GM06990 (cell line): Measurements from ENCODE around the gene ARHGAP26.

Experiments used
- DNase-seq: peaks from one replicate; pipeline ENCODE4 v3.0.0-alpha.2; 2011; ENCODE audit not compliant: insufficient read length; ENCODE audit errors: extremely low read depth
- H3K27me3 ChIP-seq: replicated peaks from 2 replicates; pipeline ENCODE4 v1.6.0; 2011; ENCODE audit warnings: low read length; ENCODE audit not compliant: control insufficient read depth, insufficient read depth
- H3K36me3 ChIP-seq: 2 replicates; pipeline ENCODE4 v1.5.1; 2011; ENCODE audit warnings: low read length; ENCODE audit not compliant: control insufficient read depth, insufficient read depth
- H3K4me3 ChIP-seq: replicated peaks from 2 replicates; pipeline ENCODE4 v1.5.1; 2011; ENCODE audit warnings: low read depth, mild to moderate bottlenecking, control low read depth, low read length
- TF ChIP-seq, protein P1 (sequence below): IDR thresholded peaks from 2 replicates; pipeline ENCODE4 v1.5.1; 2011; ENCODE audit warnings: low read length, control low read depth, mild to moderate bottlenecking, inconsistent platforms; ENCODE audit not compliant: insufficient read depth, poor library complexity, severe bottlenecking

Gene ARHGAP26

DNA sequence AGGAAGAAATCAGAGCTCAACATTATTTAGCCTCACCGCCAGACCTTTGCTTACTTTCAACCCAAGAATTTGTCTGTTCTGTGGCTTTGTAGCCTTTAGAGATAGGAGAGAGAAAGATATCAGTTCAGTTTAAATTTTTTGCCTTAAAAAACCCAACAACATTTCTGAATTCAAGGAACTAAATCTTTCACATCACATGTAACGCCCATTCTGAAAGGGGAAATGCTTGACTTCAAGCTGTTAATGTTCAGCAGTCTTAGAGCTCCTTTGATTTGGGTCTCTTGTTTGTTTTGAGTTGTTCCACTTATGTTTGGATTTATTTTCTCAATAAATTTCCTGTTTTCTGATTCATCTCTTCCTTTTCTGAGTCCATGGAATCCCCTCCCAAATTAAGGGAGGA lies 294.5 kb downstream of the ARHGAP26 start:
- no peak overlapping the region for H3K4me3 ChIP-seq
- TF ChIP-seq, protein P1, sequence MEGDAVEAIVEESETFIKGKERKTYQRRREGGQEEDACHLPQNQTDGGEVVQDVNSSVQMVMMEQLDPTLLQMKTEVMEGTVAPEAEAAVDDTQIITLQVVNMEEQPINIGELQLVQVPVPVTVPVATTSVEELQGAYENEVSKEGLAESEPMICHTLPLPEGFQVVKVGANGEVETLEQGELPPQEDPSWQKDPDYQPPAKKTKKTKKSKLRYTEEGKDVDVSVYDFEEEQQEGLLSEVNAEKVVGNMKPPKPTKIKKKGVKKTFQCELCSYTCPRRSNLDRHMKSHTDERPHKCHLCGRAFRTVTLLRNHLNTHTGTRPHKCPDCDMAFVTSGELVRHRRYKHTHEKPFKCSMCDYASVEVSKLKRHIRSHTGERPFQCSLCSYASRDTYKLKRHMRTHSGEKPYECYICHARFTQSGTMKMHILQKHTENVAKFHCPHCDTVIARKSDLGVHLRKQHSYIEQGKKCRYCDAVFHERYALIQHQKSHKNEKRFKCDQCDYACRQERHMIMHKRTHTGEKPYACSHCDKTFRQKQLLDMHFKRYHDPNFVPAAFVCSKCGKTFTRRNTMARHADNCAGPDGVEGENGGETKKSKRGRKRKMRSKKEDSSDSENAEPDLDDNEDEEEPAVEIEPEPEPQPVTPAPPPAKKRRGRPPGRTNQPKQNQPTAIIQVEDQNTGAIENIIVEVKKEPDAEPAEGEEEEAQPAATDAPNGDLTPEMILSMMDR, result no peak
- no peak for DNase-seq
- no peaks in the 10 kb centered on the region for H3K27me3 ChIP-seq
- H3K36me3 ChIP-seq, result peaks cover 3% of the 10 kb centered on the region

DNA sequence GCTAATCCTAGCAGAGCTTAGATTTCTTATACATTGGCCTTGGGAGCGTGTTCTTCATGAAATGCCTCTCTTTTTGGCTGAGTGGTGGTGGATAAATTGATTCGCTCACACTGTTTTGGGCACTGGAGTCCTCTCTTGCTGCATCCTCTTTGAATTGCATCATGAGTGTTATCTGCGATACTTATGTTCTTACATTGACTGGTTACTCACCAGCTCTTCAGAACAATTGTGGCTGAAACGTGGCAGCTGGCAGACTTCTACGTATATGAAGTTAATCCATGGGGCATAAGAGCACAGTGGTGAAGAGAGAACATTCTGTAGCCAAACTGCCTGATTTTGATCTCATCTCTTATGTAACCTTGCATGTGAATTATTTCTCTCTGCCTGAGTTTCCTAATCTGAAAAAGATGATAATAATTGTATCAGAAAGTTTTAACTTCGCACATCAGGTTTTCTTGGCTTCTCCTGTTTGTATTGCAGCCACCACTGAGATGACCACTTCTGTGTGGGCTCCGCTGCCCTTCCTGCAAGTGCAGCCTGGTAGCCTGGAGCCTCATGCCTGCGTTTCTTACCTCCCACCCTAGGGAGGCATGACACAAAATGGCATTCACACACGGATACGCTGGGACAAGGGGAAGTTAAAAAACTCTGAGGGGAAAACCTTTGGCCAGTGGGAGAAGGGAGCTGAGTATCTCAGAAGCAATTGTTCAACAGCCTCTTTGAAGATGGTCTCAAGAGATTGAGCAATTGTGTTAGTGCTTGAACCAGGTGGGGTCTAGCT lies 295.2 kb downstream of the ARHGAP26 start:
- TF ChIP-seq, protein P1, result no peak
- peaks cover 3% of the 10 kb centered on the region for H3K36me3 ChIP-seq
- H3K4me3 ChIP-seq, result no peak overlapping the region
- no peaks in the 10 kb centered on the region for H3K27me3 ChIP-seq
- DNase-seq, result no peak

DNA sequence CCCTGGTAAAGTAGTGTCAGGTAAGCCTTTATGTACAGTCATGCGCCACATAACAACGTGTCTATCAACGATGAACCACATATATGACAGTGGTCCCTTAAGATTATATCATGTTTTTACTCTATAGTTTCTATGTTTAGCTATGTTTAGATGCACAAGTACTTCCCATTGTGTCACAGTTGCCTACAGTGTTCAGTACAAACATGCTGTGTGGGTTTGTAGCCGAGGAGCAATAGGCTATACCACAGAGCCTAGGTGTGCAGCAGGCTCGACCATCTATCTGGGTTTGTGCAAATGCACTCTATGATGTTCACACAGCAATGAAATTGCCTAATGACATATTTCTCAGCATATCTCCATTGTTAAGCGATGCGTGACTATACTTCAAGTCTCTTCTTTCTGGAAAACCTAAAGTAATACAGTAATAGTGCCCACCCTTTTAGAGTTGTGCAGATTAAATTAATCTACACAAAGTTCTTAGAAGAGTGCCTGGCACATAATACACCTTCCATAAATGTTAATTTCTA lies 295.9 kb downstream of the ARHGAP26 start:
- no peaks in the 10 kb centered on the region for H3K27me3 ChIP-seq
- DNase-seq, result no peak
- H3K36me3 ChIP-seq, result peaks cover 3% of the 10 kb centered on the region
- TF ChIP-seq, protein P1, result no peak
- no peak overlapping the region for H3K4me3 ChIP-seq

DNA sequence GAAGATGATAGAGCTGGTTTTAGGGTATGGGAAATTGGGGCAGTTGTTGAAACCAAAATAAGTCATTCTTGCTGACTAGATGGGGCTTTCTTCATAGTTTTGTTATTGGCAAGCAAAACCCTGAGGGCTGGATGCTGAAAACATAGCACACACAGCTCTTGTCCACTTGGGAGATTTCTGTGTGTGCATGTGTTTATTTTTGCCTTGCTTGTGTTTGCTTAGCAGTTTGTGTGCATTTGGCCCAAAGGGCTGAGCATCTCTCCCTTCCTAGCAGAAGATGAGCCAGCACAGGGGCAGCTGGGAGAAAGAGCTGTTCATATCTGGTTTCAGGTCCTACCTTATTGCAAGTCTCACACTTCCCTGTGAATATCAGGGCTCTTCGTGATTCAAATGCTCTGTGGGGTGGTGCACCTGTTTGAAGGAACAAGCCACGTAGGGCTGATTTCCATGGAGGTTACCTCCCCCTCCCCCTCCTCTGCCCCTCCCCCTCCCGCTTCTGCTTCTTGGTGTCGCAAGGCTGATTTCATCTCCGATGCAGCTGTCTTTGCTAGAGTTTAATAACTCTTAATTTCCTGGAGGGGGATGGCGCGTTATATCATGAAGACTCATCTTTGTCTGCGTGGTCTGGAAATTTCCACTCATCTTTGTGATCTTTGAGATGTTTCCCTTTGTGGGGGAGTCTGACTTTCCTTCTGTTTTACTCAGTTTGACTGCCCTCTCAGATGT lies 296.5 kb downstream of the ARHGAP26 start:
- Histone ChIP-seq H3K4me3 (peak overlapping the region; percentile 5; the same call in 1 of the 2 replicates), H3K36me3 (peaks cover 3% of the 10 kb centered on the region), H3K27me3 (no peaks in the 10 kb centered on the region)
- DNase-seq, result peak; percentile 62
- TF ChIP-seq, protein P1, result no peak

DNA sequence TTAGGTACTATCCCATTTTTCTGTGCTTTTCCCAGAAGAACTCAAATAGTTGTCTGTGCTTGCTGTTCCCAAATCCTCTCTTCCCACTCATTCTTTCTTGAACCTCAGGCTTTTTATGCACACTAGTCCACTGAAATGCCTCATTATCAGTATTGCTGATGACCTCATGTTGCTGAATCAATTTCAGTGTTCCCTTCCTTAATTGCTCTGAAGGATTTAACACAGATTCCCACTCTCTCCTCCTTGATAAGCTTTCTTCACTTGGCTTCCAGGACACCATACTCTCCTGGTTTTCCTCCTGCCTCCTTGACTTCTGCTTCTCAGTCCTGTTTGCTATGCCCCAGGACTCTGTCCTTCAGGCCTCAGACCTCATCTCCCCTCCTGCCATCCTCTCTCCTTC lies 298.5 kb downstream of the ARHGAP26 start:
- no peaks in the 10 kb centered on the region for H3K27me3 ChIP-seq
- TF ChIP-seq, protein P1, result no peak
- DNase-seq, result no peak
- H3K4me3 ChIP-seq, result no peak overlapping the region
- peaks cover 3% of the 10 kb centered on the region for H3K36me3 ChIP-seq
